Muscle layer of colon (tissue), 2 donors: ENCODE results near the gene PPID.
"Not testable (repeated sequence)": the region's sequence is repeated elsewhere in the genome, so short reads cannot be mapped to it uniquely, and the experiment has no call there.

Source experiments
- H3K27ac ChIP-seq: one replicate; pipeline ENCODE4 v1.7.0; 2013; ENCODE audit warnings: low read depth, mild to moderate bottlenecking, low read length, moderate library complexity
- H3K27me3 ChIP-seq, 2 donors: one replicate each; pipeline ENCODE4 v1.7.0; 2013; ENCODE audit warnings: low read length in 2 of 2, mild to moderate bottlenecking in 2 of 2; ENCODE audit not compliant: insufficient read depth in 2 of 2, control insufficient read depth in 1 of 2
- H3K36me3 ChIP-seq: one replicate; pipeline ENCODE4 v1.7.0; 2013; ENCODE audit warnings: mild to moderate bottlenecking, low read length; ENCODE audit not compliant: insufficient read depth
- H3K4me1 ChIP-seq: one replicate; pipeline ENCODE4 v1.7.0; 2013; ENCODE audit warnings: mild to moderate bottlenecking, low read length; ENCODE audit not compliant: insufficient read depth
- H3K4me3 ChIP-seq, 2 donors: one replicate each; pipeline ENCODE4 v1.7.0; 2013; ENCODE audit warnings: low read length in 2 of 2, low read depth in 1 of 2, mild to moderate bottlenecking in 1 of 2, moderate library complexity in 1 of 2
- H3K9ac ChIP-seq: one replicate; pipeline ENCODE4 v1.7.0; 2013; ENCODE audit warnings: low read length
- H3K9me3 ChIP-seq: one replicate; pipeline ENCODE4 v1.7.0; 2013; ENCODE audit warnings: mild to moderate bottlenecking, low read length
- donor health status: abdominal sarcoma.
- donor health status: Adenocarcinoma of cecum.

The PPID gene

DNA sequence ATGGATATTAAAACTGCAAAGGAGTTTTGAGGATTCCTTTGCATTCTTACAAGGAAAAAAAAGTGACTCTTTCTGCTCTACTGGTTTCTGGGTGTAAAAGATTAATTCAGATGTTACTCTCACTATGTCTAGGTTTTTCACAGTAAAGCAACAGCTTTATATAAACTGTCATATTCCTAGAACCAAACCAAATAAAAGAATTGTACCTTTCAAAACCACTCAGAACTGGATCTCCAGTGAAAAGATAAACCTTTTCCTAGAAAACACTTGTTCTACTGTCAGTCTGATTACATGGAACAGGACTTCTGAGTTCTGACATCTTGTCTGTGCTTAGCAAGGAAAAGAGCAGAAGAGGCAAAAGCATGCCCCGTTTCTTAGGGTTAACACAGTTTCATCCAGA is 5.0 kb upstream of the PPID start:
- no peak overlapping the region for H3K4me3 ChIP-seq
- H3K9ac ChIP-seq = no peak overlapping the region
- no peaks in the 10 kb centered on the region for H3K9me3 ChIP-seq
- H3K27ac ChIP-seq = no peak overlapping the region
- no peaks in the 10 kb centered on the region for H3K4me1 ChIP-seq
- H3K27me3 ChIP-seq = no peaks in the 10 kb centered on the region
- H3K36me3 ChIP-seq = no peaks in the 10 kb centered on the region

- Histone ChIP-seq H3K4me1 (peaks cover 8% of the 10 kb centered on the region), H3K9me3 (no peaks in the 10 kb centered on the region), H3K27ac (no peak overlapping the region), H3K9ac (no peak overlapping the region), H3K36me3 (no peaks in the 10 kb centered on the region), H3K4me3 (no peak overlapping the region), H3K27me3 (no peaks in the 10 kb centered on the region)
Measured at GRCh38 chr4:158726633-158727032, 3.4 kb upstream of the PPID start.

- H3K4me1 ChIP-seq = peaks cover 8% of the 10 kb centered on the region
- no peak overlapping the region for H3K9ac ChIP-seq
- H3K4me3 ChIP-seq = no peak overlapping the region
Measured at GRCh38 chr4:158724637-158725036, 1.4 kb upstream of the PPID start.

DNA sequence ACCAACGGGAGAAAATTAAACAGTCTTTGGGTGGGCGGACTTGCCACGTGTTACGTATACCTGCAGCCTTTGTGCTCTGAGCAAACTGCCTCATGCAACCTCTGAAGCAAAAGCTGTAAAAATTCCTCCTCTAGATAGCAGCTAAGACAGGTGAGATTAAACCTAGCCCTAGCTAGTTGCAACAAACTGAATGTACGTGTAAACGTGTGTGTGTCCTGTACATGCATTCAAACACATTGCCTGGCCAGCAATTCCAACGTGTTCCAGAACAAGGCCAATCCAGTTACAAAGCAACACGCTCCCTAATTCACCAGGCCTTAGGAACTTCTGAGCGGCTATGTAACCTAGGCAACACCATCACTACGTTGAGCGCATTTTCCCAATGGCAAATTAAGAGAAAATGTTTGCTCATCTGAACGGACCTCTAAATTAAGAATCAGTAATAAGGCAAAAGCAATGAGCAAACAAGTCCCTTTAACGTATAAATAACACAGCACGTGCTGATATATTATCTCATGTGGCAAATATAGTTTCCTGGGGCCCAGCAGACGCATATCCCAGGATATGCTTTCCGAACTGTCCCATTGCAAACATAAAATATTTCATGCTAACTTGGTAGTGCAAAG is 792 bp downstream of the PPID start:
- H3K27me3 ChIP-seq = no peaks in the 10 kb centered on the region
- H3K9ac ChIP-seq = peak overlapping the region; percentile 75
- H3K4me3 ChIP-seq = peak overlapping the region; percentile 81 to 97
- peak overlapping the region; percentile 77 for H3K27ac ChIP-seq
- H3K4me1 ChIP-seq = peaks cover 8% of the 10 kb centered on the region
- H3K36me3 ChIP-seq = peaks cover 27% of the 10 kb centered on the region
- H3K9me3 ChIP-seq = no peaks in the 10 kb centered on the region

More at GRCh38 chr4:158724637-158725036, 1.4 kb upstream of the PPID start:
- no peaks in the 10 kb centered on the region for H3K9me3 ChIP-seq
- H3K36me3 ChIP-seq = peaks cover 5% of the 10 kb centered on the region
- H3K27ac ChIP-seq = no peak overlapping the region
- no peaks in the 10 kb centered on the region for H3K27me3 ChIP-seq

DNA sequence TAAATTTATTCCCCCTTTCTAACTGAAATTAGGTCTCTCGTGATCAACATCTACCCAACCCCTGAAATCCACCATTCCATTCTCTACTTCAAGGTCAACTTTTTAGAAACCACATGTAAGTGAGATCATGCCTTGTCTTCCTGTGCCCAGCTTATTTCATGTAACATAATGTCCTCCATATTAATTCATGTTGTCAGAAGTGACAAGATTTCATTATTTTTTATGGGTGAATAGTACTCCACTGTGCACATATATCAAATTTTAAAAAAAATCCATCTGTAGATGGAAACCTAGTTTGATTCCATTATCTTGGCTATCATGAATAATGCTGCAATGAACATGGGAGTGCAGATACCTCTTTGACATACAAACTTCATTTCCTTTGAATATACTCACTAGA is 1.5 kb downstream of the PPID start:
- peaks cover 31% of the 10 kb centered on the region for H3K36me3 ChIP-seq
- peaks cover 8% of the 10 kb centered on the region for H3K4me1 ChIP-seq
- H3K4me3 ChIP-seq = no peak overlapping the region
- H3K9me3 ChIP-seq = no peaks in the 10 kb centered on the region
- H3K27me3 ChIP-seq = no peaks in the 10 kb centered on the region
- H3K9ac ChIP-seq = no peak overlapping the region
- H3K27ac ChIP-seq = no peak overlapping the region

- peaks cover 63% of the 10 kb centered on the region for H3K36me3 ChIP-seq
- H3K4me3 ChIP-seq = no peak overlapping the region
- no peak overlapping the region for H3K9ac ChIP-seq
- H3K27ac ChIP-seq = no peak overlapping the region
- no peaks in the 10 kb centered on the region for H3K4me1 ChIP-seq
- no peaks in the 10 kb centered on the region for H3K27me3 ChIP-seq
- H3K9me3 ChIP-seq = no peaks in the 10 kb centered on the region
Measured at GRCh38 chr4:158715802-158716201, 7.4 kb downstream of the PPID start.

GRCh38 chr4:158714937-158715336 is 8.3 kb downstream of the PPID start:
- Histone ChIP-seq H3K27ac (no peak overlapping the region), H3K36me3 (peaks cover 63% of the 10 kb centered on the region)

DNA sequence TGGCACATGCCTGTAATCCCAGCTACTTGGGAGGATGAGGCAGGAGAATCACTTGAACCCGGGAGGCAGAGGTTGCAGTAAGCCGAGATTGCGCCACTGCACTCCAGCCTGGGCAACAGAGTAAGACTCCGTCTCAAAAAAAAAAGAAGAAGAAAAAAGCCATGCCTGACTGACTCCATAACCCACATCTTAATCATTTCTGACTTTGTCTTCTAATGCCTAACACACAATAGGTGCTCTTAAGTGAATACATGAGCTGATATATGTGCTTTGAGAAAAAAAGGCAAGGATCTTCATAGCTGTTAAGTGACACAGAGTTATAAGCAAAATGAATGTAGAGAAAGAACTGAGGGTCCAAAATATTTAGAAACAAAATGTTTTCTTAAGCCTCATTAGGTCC is 10.6 kb downstream of the PPID start:
- H3K9ac ChIP-seq, H3K4me1 ChIP-seq, H3K9me3 ChIP-seq, H3K27ac ChIP-seq, H3K27me3 ChIP-seq, H3K4me3 ChIP-seq: not testable (repeated sequence)
- peaks cover 51% of the 10 kb centered on the region for H3K36me3 ChIP-seq

More at GRCh38 chr4:158714937-158715336, 8.3 kb downstream of the PPID start:
- H3K4me3 ChIP-seq = no peak overlapping the region
- no peaks in the 10 kb centered on the region for H3K27me3 ChIP-seq
- H3K9me3 ChIP-seq = no peaks in the 10 kb centered on the region
- no peak overlapping the region for H3K9ac ChIP-seq
- no peaks in the 10 kb centered on the region for H3K4me1 ChIP-seq

DNA sequence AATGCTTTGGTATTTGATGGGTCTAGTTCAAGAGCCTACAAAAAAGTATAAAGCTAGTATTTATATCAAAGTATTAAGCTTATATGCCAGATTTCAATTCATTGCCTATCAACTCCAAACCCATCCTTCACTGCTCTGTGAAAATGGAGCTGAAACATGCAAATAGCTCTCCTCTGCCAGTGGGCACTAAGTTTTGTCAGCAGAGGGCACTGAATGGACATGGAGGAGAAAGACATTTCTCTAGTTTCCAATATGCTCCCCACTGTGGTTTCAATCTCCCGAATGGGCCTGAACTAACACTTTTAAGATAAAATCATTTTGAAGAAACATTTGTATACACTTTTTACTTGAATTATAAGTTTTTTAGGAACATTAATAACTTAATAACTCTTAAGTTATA is 12.4 kb downstream of the PPID start:
- Histone ChIP-seq H3K27me3 (no peaks in the 10 kb centered on the region), H3K36me3 (peaks cover 54% of the 10 kb centered on the region), H3K4me1 (no peaks in the 10 kb centered on the region), H3K27ac (no peak overlapping the region), H3K9me3 (no peaks in the 10 kb centered on the region), H3K9ac (no peak overlapping the region), H3K4me3 (no peak overlapping the region)

GRCh38 chr4:158704274-158704673 is 18.9 kb downstream of the PPID start:
- no peak overlapping the region for H3K9ac ChIP-seq
- no peaks in the 10 kb centered on the region for H3K27me3 ChIP-seq
- no peak overlapping the region for H3K27ac ChIP-seq
- H3K9me3 ChIP-seq = no peaks in the 10 kb centered on the region
- no peaks in the 10 kb centered on the region for H3K4me1 ChIP-seq
- H3K4me3 ChIP-seq = no peak overlapping the region
- peaks cover 29% of the 10 kb centered on the region for H3K36me3 ChIP-seq

DNA sequence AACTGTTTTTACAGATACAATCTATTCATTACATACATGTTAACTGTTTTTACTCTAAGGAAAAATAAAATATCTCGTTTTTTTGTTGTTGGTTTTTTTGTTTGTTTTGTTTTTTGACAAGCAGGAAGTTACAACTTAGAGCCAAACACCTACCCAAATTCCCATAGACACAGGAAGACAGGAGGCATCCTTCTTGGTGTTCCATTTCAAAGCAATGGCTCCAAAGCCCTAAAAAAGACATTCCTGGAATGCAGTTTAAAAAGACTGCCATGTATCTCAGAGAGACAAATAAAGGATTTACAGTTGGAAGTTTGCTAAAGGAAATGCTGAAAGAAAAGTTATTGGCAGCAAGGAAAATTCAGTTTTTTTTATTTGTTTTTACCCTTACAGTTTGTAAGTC is 34.4 kb downstream of the PPID start:
- no peak overlapping the region for H3K9ac ChIP-seq
- H3K36me3 ChIP-seq = peaks cover 23% of the 10 kb centered on the region
- no peak overlapping the region for H3K27ac ChIP-seq
- no peaks in the 10 kb centered on the region for H3K27me3 ChIP-seq
- no peaks in the 10 kb centered on the region for H3K9me3 ChIP-seq
- H3K4me1 ChIP-seq = no peaks in the 10 kb centered on the region
- H3K4me3 ChIP-seq = no peak overlapping the region

GRCh38 chr4:158682066-158682465 is 41.1 kb downstream of the PPID start:
- Histone ChIP-seq H3K27ac (no peak overlapping the region), H3K4me3 (no peak overlapping the region), H3K9me3 (no peaks in the 10 kb centered on the region), H3K36me3 (peaks cover 18% of the 10 kb centered on the region), H3K9ac (no peak overlapping the region), H3K4me1 (no peaks in the 10 kb centered on the region), H3K27me3 (no peaks in the 10 kb centered on the region)
